K562 (cell line): ENCODE data around the gene C10orf71. TPM values are rescaled to one million over a fixed set of nuclear protein-coding genes. Genes with fewer than 3 reads are reported as not detected.

Source experiments
- ETV1 ChIP-seq: fragments of 450-650 bp; conservative IDR thresholded peaks from 2 replicates; pipeline ENCODE4 v1.6.1; 2016; ENCODE audit warnings: missing genetic modification characterization, control low read depth, low read depth, missing compliant biosample characterization
- ETV6 ChIP-seq, 3 experiments: fragments of 150-350 bp in 1 of 3; sonication (generic) in 1 of 3; formaldehyde crosslinking in 1 of 3; IDR thresholded peaks; 2 replicates each; pipeline versions ENCODE4 v1.6.1 to v1.8.0; 2014 to 2022; ENCODE audit warnings: borderline replicate concordance in 2 of 3, low read depth in 2 of 3, antibody characterized with exemption in 1 of 3, low read length in 1 of 3, mild to moderate bottlenecking in 1 of 3, missing genetic modification reagents in 1 of 3
- MAFG ChIP-seq: fragments of 450-650 bp; conservative IDR thresholded peaks from 2 replicates; pipeline ENCODE4 v1.6.1; 2016; ENCODE audit warnings: missing genetic modification characterization, missing compliant biosample characterization
- NR2C2 ChIP-seq, 2 experiments: fragments of 200-800 bp in 1 of 2; sonication (Bioruptor generic) in 1 of 2; sonication (generic) in 1 of 2; formaldehyde crosslinking in 1 of 2; IDR thresholded peaks; 2 replicates each; pipeline versions ENCODE4 v1.6.1 to v1.8.0; 2016 to 2022; ENCODE audit warnings: mild to moderate bottlenecking in 1 of 2, missing compliant biosample characterization in 1 of 2, missing genetic modification characterization in 1 of 2, missing genetic modification reagents in 1 of 2
- POLR2B ChIP-seq: fragments of 450-650 bp; IDR thresholded peaks from 2 replicates; pipeline ENCODE4 v1.6.1; 2018; ENCODE audit warnings: low read depth; ENCODE audit not compliant: partially characterized antibody
- RBFOX2 ChIP-seq: fragments of 200-400 bp; formaldehyde crosslinking; IDR thresholded peaks from 2 replicates; pipeline ENCODE4 v1.6.1; 2017; ENCODE audit warnings: low read depth, mild to moderate bottlenecking, low read length, moderate library complexity
- ZFX ChIP-seq: sonication (generic); formaldehyde crosslinking; IDR thresholded peaks from 2 replicates; pipeline ENCODE4 v1.8.0; 2022; ENCODE audit warnings: mild to moderate bottlenecking, missing genetic modification reagents, moderate library complexity
- ZNF311 ChIP-seq: fragments of 250-450 bp; sonication (Bioruptor Pico); IDR thresholded peaks from 2 replicates; pipeline ENCODE4 v1.4.0; 2020; ENCODE audit warnings: mild to moderate bottlenecking, moderate library complexity
- polyA plus RNA-seq, 8 experiments: library from polyadenylated mRNA; depleted of rRNA in 4 of 8; stranded (reverse) in 5 of 8; unstranded in 3 of 8; fragments of >200 nt; fragmentation: Nextera tagmentation in 2 of 8; fragmentation: Illumina TruSeq in 1 of 8; extraction: Ambion mirVana in 2 of 8; extraction: Trizol in 1 of 8; gene quantifications; 2 replicates each; pipeline versions ENCODE4 v1.2.1 to v1.2.3, GENCODE V29; 2011 to 2014; ENCODE audit warnings: inconsistent platforms in 1 of 8, missing spikeins in 1 of 8
- total RNA-seq, 7 experiments: library from RNA; depleted of rRNA in 6 of 7; stranded (reverse); fragments of >200 nt in 6 of 7; fragmentation: Illumina TruSeq in 2 of 7; extraction: Trizol in 2 of 7; gene quantifications; 2 replicates each; pipeline versions ENCODE4 v1.2.1 to v1.2.3, GENCODE V29; 2011 to 2021; ENCODE audit warnings: low replicate concordance in 1 of 7
- TF ChIP-seq, protein P1 (sequence below): sonication (generic); formaldehyde crosslinking; IDR thresholded peaks from 2 replicates; pipeline ENCODE4 v1.9.0; 2022; ENCODE audit warnings: mild to moderate bottlenecking, missing genetic modification reagents
- TF ChIP-seq, protein P2 (sequence below), 3 experiments: fragments of 200-800 bp in 1 of 3; fragments of 250-450 bp in 1 of 3; fragments of 450-650 bp in 1 of 3; sonication (Bioruptor Pico) in 1 of 3; sonication (Bioruptor generic) in 1 of 3; formaldehyde crosslinking in 1 of 3; IDR thresholded peaks; 2 replicates each; pipeline versions ENCODE4 v1.6.1 to v1.8.0; 2016 to 2022; ENCODE audit warnings: mild to moderate bottlenecking in 2 of 3, missing genetic modification characterization in 2 of 3, missing compliant biosample characterization in 1 of 3, moderate library complexity in 1 of 3

The C10orf71 gene
- total and polyA plus RNA-seq, 9 of the 15 experiments (the other 6 are each of a cell fraction or from before 2014, with no cell fraction given): 0.06 to 4.5 (median 1.3) TPM

DNA sequence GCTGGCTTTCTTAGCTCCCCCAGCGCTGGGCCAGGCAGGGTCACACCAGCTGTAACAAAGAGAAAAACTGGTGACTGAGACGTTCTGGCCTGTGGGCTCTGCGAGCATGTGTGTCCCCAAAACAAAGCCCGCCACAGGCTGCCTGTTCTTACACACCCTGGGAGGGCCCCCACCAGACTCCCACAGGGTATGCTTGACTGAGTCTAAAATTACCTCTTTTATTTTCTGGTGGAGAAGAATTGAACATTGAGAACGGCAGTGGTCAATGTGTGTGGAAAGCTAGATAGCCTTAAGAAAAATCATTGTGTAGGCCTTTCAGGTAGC is 808 bp downstream of the C10orf71 start (continued):
- TF ChIP-seq ETV1 (tag) (no peak), MAFG (tag) (no peak), NR2C2 (CRISPR knock-in tag; IDR thresholded peaks at IDR 0.05) (no peak), NR2C2 (tag; IDR thresholded peaks at IDR 0.05) (peak; percentile 8; the same call in 1 of the 2 replicates), POLR2B (peak; percentile 3), ZFX (CRISPR knock-in tag) (0 out of 2 replicates have a peak, but pooled peaks have one; percentile 9), ZNF311 (CRISPR knock-in tag) (0 out of 2 replicates have a peak, but pooled peaks have one; percentile 1), ETV6 (IDR thresholded peaks at IDR 0.05; ENCODE audit: borderline replicate concordance in 1 of 2, low read depth in 2 of 2, low read length in 1 of 2) (peak in 1 of 2 experiments; percentile 37; a peak in 1 of 4 replicates), ETV6 (CRISPR knock-in tag; IDR thresholded peaks at IDR 0.05; ENCODE audit: borderline replicate concordance) (no peak), RBFOX2 (peak; percentile 61; the same call in 1 of the 2 replicates)
- TF ChIP-seq, protein P1, sequence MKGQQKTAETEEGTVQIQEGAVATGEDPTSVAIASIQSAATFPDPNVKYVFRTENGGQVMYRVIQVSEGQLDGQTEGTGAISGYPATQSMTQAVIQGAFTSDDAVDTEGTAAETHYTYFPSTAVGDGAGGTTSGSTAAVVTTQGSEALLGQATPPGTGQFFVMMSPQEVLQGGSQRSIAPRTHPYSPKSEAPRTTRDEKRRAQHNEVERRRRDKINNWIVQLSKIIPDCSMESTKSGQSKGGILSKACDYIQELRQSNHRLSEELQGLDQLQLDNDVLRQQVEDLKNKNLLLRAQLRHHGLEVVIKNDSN (CRISPR knock-in tag): no peak
- TF ChIP-seq, protein P2, sequence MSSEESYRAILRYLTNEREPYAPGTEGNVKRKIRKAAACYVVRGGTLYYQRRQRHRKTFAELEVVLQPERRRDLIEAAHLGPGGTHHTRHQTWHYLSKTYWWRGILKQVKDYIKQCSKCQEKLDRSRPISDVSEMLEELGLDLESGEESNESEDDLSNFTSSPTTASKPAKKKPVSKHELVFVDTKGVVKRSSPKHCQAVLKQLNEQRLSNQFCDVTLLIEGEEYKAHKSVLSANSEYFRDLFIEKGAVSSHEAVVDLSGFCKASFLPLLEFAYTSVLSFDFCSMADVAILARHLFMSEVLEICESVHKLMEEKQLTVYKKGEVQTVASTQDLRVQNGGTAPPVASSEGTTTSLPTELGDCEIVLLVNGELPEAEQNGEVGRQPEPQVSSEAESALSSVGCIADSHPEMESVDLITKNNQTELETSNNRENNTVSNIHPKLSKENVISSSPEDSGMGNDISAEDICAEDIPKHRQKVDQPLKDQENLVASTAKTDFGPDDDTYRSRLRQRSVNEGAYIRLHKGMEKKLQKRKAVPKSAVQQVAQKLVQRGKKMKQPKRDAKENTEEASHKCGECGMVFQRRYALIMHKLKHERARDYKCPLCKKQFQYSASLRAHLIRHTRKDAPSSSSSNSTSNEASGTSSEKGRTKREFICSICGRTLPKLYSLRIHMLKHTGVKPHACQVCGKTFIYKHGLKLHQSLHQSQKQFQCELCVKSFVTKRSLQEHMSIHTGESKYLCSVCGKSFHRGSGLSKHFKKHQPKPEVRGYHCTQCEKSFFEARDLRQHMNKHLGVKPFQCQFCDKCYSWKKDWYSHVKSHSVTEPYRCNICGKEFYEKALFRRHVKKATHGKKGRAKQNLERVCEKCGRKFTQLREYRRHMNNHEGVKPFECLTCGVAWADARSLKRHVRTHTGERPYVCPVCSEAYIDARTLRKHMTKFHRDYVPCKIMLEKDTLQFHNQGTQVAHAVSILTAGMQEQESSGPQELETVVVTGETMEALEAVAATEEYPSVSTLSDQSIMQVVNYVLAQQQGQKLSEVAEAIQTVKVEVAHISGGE (CRISPR knock-in tag; IDR thresholded peaks at IDR 0.05): no peak; a peak in 1 of 6 replicates
- TF ChIP-seq, all 486 proteins: peak for 16
